PC-9 (cell line): ENCODE results near the gene SUGP1.

Experiments used
- EZH2 ChIP-seq: fragments of 200-600 bp; sonication (generic); IDR thresholded peaks from 2 replicates; pipeline ENCODE4 v1.8.0; 2017; ENCODE audit warnings: antibody characterized with exemption, low read depth
- TF ChIP-seq, protein P1 (sequence below): fragments of 200-600 bp; sonication (generic); conservative IDR thresholded peaks from 2 replicates; pipeline ENCODE4 v1.6.1; 2017; ENCODE audit warnings: mixed run types, antibody characterized with exemption, mild to moderate bottlenecking, moderate library complexity

DNA sequence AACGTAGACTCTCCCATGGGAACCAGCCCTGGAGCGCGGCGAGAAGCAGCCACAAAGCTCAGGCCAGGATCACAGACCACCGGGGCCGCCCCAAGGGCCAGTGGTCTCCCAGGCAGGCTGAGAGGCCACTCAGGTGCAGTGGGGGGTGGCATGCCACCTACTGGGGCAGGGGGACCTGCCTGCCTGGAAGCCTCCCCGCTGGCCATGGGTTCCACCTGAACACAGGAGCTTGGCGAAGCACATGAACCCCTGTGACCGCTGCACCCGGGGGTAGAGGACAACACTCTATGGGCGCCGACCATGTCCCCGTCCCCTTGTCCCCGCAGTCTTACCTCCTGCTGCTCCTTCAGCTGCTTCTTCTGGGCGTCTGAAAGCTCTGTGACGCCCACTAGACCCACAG, 40.5 kb downstream of the SUGP1 start:
- TF ChIP-seq, protein P1, sequence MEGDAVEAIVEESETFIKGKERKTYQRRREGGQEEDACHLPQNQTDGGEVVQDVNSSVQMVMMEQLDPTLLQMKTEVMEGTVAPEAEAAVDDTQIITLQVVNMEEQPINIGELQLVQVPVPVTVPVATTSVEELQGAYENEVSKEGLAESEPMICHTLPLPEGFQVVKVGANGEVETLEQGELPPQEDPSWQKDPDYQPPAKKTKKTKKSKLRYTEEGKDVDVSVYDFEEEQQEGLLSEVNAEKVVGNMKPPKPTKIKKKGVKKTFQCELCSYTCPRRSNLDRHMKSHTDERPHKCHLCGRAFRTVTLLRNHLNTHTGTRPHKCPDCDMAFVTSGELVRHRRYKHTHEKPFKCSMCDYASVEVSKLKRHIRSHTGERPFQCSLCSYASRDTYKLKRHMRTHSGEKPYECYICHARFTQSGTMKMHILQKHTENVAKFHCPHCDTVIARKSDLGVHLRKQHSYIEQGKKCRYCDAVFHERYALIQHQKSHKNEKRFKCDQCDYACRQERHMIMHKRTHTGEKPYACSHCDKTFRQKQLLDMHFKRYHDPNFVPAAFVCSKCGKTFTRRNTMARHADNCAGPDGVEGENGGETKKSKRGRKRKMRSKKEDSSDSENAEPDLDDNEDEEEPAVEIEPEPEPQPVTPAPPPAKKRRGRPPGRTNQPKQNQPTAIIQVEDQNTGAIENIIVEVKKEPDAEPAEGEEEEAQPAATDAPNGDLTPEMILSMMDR, result no peak
- TF ChIP-seq EZH2, result no peak
